Measurements from ENCODE around the gene HDHD2.

Gene HDHD2

DNA sequence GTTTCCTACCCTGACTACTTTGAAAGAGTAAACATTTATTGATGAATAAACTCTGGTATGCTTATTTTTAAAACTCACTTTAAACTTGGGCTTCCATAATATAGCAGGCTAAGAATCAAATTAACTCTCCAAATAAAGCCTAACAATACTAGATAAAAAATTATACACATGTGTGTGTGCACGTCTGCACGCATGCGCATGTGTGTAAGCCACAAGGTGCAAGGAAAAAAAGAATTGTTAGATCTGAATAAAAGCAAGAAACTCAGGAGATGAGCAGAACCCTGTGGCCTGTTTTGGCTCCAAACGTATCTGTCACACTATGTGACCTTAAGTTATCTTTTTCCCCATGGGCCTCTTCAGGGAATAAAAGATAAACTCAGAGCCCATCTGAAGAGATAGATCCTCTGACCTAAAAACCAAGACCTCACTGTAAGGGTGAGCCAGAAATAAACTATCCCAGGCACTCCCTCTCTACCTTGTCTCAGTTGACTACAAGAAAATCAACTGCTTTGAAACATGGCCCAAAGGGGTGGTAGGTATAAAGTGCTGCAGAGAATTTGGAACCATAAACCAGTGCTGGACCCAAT, 6.3 kb downstream of the HDHD2 start:
- no peak for DNase-seq

DNA sequence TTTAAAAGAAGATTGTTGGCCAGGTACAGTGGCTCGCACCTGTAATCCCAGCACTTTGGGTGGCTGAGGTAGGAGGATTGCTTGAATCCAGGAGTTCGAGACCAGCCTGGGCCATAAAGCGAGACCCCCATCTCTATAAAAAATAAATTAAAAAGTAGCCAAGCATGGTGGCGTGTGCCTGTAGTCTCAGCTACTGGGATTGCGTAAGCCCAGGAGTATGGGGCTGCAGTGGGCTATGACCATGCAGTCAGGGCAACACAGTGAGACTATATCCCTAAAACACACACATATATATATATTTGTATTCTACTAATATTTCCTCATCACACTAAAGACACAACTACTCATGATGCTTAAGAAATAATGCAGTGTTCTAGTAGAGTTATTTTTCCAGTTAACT, 7.1 kb downstream of the HDHD2 start:
- no peak for DNase-seq

- DNase-seq, result no peak
Measured at GRCh38 chr18:47141289-47141688, 9.0 kb downstream of the HDHD2 start.

GRCh38 chr18:47121146-47121545, 29.2 kb downstream of the HDHD2 start:
- DNase-seq, result no peak

DNA sequence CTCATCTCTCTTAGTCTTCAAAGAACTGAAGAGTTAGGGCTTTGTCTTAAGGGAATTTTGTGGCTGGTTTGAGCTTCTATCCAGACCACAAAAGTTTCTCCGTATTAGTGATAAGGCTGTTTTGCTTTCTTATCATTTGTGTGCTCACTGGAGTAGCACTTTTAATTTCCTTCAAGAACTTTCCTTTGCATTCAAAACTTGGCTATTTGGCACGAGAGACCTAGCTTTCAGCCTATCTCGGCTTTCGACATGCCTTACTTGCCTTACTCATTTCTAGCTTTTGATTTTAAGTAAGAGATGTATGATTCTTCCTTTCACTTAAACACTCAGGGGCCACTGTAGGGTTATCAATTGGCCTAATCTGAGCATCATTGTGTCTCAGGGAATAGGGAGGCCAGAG, 29.9 kb downstream of the HDHD2 start:
- no peak for DNase-seq

DNA sequence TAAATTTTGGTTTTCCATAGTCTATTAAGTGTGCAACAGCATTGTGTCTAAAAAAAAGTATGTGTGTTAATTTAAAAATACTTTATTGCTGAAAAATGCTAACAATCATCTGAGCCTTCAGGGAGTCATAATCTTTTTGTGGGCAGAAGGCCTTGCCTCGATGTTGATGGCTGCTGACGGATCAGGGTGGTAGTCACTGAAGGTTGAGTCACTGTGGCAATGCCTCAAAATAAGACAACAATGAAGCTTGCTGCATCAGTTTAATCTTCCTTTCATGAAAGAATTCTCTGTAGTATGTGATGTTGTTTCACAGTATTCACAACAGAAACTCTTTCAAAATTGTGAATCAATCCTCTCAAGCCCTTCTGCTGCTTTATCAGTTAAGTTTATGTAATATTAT, 31.3 kb downstream of the HDHD2 start:
- DNase-seq, result no peak

DNA sequence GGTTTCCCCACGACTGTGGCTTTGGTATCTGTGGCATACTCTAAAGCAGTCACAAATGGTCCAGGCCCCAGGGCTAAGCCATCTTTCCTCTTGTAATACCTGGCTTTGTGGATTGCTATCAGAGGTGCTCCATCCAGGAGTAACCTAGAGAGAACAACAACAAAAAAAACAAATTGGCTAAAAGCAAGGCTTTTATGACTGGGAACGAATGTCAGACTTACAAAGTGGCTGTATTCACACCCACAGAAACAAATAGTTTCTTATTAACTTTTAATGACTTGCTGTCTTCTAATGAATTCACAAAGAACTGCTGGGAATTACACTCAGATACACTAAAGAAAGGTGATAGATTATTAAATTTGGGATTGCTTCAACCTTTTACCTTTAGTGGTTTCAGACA, 35.1 kb downstream of the HDHD2 start:
- no peak for DNase-seq

- no peak for DNase-seq
Measured at GRCh38 chr18:47113796-47114540, 36.3 kb downstream of the HDHD2 start.

GRCh38 chr18:47110492-47111274, 39.6 kb downstream of the HDHD2 start:
- no peak for DNase-seq

GRCh38 chr18:47109720-47110119, 40.6 kb downstream of the HDHD2 start:
- DNase-seq, result no peak

GRCh38 chr18:47108998-47109405, 41.3 kb downstream of the HDHD2 start:
- no peak for DNase-seq

- no peak for DNase-seq
Measured at GRCh38 chr18:47108373-47108772, 41.9 kb downstream of the HDHD2 start.

- DNase-seq, result peak; percentile 52
Measured at GRCh38 chr18:47100212-47100831, 50.0 kb downstream of the HDHD2 start.

GRCh38 chr18:47095810-47096209, 54.5 kb downstream of the HDHD2 start:
- DNase-seq, result no peak

- no peak for DNase-seq
Measured at GRCh38 chr18:47087676-47088075, 62.6 kb downstream of the HDHD2 start.

- no peak for DNase-seq
Measured at GRCh38 chr18:47081578-47081977, 68.7 kb downstream of the HDHD2 start.

DNA sequence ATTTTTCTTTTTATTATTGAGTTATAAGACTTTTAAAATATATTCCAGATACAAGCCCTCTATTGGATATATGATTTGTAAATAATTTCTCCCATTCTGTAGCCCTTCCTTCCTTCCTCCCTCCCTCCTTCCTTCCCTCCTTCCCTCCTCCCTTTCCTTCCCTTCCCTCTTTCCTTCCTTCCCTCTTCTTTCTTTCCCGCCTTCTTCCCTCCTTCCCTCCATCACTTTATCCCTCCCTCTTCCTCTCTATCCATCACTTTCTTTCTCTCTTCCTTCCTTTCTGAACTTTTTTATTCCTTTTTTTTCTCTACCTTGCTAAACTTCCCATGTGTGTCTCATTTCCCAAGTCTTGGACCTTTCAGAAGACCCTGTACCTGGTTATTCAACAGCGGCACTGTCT, 69.4 kb downstream of the HDHD2 start:
- no peak for DNase-seq

DNA sequence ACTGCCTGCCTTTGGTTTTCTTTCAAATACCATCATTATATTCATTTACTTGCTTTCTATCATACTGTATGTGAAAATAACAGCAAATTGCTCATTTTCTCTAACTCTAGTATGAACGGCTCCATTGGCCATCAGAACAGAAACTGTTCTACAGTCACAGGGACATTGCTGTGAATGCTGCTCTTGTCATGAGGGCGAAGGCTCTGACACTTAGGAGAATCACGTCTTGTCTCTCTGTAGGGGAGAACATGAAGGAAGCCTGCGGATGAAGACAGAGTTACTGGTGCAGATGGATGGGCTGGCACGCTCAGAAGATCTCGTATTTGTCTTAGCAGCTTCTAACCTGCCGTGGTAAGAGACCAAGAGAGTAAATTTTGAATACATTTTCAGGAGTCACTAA, 73.2 kb downstream of the HDHD2 start:
- DNase-seq, result no peak

GRCh38 chr18:47075098-47075883, 75.0 kb downstream of the HDHD2 start:
- DNase-seq, result no peak

DNA sequence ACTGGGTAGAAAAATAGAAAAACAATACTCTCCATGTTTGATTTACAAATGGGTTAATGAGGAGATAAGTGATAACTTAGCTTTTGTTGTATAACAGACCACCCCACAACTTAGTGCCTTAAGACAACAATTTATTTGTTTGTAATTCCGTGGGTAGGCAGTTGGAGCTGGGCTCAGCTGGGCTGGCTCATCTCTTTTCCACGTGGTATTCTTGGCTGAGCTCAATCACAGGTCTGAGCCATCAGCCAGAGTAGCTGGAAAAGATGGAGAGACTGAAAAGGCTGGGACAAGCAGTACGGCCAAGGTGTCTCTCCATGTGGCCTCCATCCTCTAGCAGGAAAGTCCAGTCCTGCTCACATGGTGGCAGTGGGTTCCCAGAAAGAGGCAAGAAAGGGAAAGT, 82.7 kb downstream of the HDHD2 start:
- DNase-seq, result no peak

GRCh38 chr18:47063096-47063495, 87.2 kb downstream of the HDHD2 start:
- DNase-seq, result no peak

GRCh38 chr18:47062471-47062870, 87.8 kb downstream of the HDHD2 start:
- no peak for DNase-seq
